Measurements from ENCODE around the gene ABCA12. TPM values are rescaled to one million over a fixed set of nuclear protein-coding genes. Genes with fewer than 3 reads are reported as not detected.

Gene ABCA12
- total and polyA plus RNA-seq, 2 of the 13 experiments (the other 11 are each of a cell fraction or from before 2014, with no cell fraction given): 0.02 to 0.07 TPM

DNA sequence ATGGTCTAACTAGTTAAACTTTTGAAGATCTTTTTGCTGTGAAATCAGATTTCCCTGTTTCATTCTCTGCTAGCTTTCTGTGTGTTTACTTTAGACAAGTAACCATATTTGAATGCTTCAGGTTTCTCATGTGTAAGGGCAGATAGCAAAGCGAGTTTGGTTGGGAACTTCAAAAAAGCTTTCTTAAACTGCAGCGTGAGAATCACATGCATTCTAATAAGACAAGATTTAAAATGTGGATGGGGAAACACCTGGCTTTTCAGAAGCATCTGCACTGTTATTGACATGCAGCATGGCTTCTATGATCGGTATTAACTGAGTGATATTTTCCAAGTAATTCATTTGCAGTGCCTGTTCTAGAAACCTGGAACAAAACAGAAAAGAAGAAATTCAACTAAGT lies 119.3 kb downstream of the ABCA12 start:
- no peaks in the 10 kb centered on the region for H3K79me2 ChIP-seq (ENCODE audit: insufficient read depth, low read length)
- POLR2A ChIA-PET: no interaction called here
- 12% methylated on average over 3 of the region's 3 CpGs for WGBS (ENCODE audit: low lambda C conversion rate)
- intact Hi-C loops (cut with micrococcal nuclease; ENCODE audit: unreplicated experiment): no loop called here
- H2AFZ ChIP-seq (ENCODE audit: low read length): no peak overlapping the region
- CTCF ChIA-PET (ENCODE audit: low intra/inter-chr PET ratio, low total read pairs): no interaction called here
- in situ Hi-C loops (cut with HindIII; ENCODE audit: extremely low pct_ligation_motif_present, low pct_unique_long_range_greater_than_20kb): loop anchor here (25.0 kb wide), 2 partner anchors 1207 to 1757 kb away; no protein-coding TSS in a partner anchor
- H3K36me3 ChIP-seq (replicated peaks in 1 of 2; ENCODE audit: control insufficient read depth in 1 of 2, insufficient read depth in 2 of 2, low read length in 2 of 2): no peaks in the 10 kb centered on the region
- H3K27me3 ChIP-seq (ENCODE audit: control insufficient read depth in 1 of 2, insufficient read depth in 2 of 2, low read length in 2 of 2): peaks cover 0 to 5% of the 10 kb centered on the region in 2 experiments; a peak in 2 of 5 replicates
- H3K4me1 ChIP-seq (ENCODE audit: insufficient read depth, low read length): no peaks in the 10 kb centered on the region
- H4K20me1 ChIP-seq (ENCODE audit: insufficient read depth, low read length): no peaks in the 10 kb centered on the region
- H3K9me3 ChIP-seq (ENCODE audit: low read length): no peaks in the 10 kb centered on the region
- FAIRE-seq (no peak), DNase-seq (ENCODE audit: low spot score) (no peak), ATAC-seq (no peak)
- no peak overlapping the region for H3K4me3 ChIP-seq (replicated peaks in 1 of 3; ENCODE audit: insufficient read depth in 1 of 3, low read depth in 2 of 3, low read length in 3 of 3)
- TF ChIP-seq ZSCAN9 (CRISPR knock-in tag; IDR thresholded peaks at IDR 0.05; ENCODE audit: borderline replicate concordance): no peak
- no peak for TF ChIP-seq MAFG (CRISPR knock-in tag; IDR thresholded peaks at IDR 0.05)
- no peak for TF ChIP-seq ZNF891 (CRISPR knock-in tag; IDR thresholded peaks at IDR 0.05)
- TF ChIP-seq STAT5B (CRISPR knock-in tag; IDR thresholded peaks at IDR 0.05): no peak
- no peak for TF ChIP-seq ZNF460 (CRISPR knock-in tag; IDR thresholded peaks at IDR 0.05; ENCODE audit: borderline replicate concordance)
- no peak for TF ChIP-seq ELF1 (CRISPR knock-in tag; IDR thresholded peaks at IDR 0.05)
- no peak for TF ChIP-seq SMARCE1 (IDR thresholded peaks at IDR 0.05; ENCODE audit: borderline replicate concordance)
- TF ChIP-seq ZNF652 (CRISPR knock-in tag; IDR thresholded peaks at IDR 0.05; ENCODE audit: borderline replicate concordance, low read depth): no peak
- TF ChIP-seq SMAD1 (CRISPR knock-in tag; IDR thresholded peaks at IDR 0.05; ENCODE audit: borderline replicate concordance, low read depth): no peak
- H3K27ac ChIP-seq (ENCODE audit: extremely low read length, insufficient read depth, low read length): no peak overlapping the region
- no peak overlapping the region for H3K4me2 ChIP-seq (ENCODE audit: low read depth, low read length)
- no peak overlapping the region for H3K9ac ChIP-seq (ENCODE audit: insufficient read depth, low read depth, low read length)
- no TSS peak for BruUV-seq (replicated peaks)

DNA sequence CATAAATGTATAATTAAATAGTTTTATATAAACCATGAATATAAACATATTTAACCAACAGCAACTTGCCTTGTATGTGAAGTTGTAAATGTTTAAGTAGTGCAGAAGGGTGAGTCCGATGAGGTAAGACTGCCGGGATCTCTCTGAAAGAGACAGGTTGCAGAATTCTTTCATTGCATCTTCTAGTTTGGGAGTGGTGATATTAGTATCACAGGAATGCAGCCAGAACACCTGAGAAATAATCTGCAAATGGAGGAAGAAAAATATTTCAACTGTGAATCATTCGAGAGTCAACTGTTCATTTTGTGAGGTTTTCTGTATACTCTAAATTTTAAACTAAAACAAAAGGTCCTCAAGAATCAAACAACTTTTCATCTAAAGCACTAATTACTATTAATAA lies 123.0 kb downstream of the ABCA12 start:
- POLR2A ChIA-PET: no interaction called here
- H3K36me3 ChIP-seq (replicated peaks in 1 of 2; ENCODE audit: control insufficient read depth in 1 of 2, insufficient read depth in 2 of 2, low read length in 2 of 2): no peaks in the 10 kb centered on the region
- H3K4me1 ChIP-seq (ENCODE audit: insufficient read depth, low read length): no peaks in the 10 kb centered on the region
- no peaks in the 10 kb centered on the region for H3K79me2 ChIP-seq (ENCODE audit: insufficient read depth, low read length)
- DNase-seq (ENCODE audit: low spot score): no peak
- intact Hi-C loops (cut with micrococcal nuclease; ENCODE audit: unreplicated experiment): no loop called here
- no peaks in the 10 kb centered on the region for H3K9me3 ChIP-seq (ENCODE audit: low read length)
- no peak overlapping the region for H3K4me3 ChIP-seq (replicated peaks in 1 of 3; ENCODE audit: insufficient read depth in 1 of 3, low read depth in 2 of 3, low read length in 3 of 3)
- 25% methylated on average over 3 of the region's 3 CpGs for WGBS (ENCODE audit: low lambda C conversion rate)
- ATAC-seq: no peak
- H4K20me1 ChIP-seq (ENCODE audit: insufficient read depth, low read length): no peaks in the 10 kb centered on the region
- peaks cover 0 to 5% of the 10 kb centered on the region in 2 experiments; a peak in 2 of 5 replicates for H3K27me3 ChIP-seq (ENCODE audit: control insufficient read depth in 1 of 2, insufficient read depth in 2 of 2, low read length in 2 of 2)
- no peak overlapping the region for H3K27ac ChIP-seq (ENCODE audit: extremely low read length, insufficient read depth, low read length)
- BruUV-seq (replicated peaks): no TSS peak
- no peak overlapping the region for H3K9ac ChIP-seq (ENCODE audit: insufficient read depth, low read depth, low read length)
- CTCF ChIA-PET (ENCODE audit: low intra/inter-chr PET ratio, low total read pairs): no interaction called here
- in situ Hi-C loops (cut with HindIII; ENCODE audit: extremely low pct_ligation_motif_present, low pct_unique_long_range_greater_than_20kb): loop anchor here (25.0 kb wide), 2 partner anchors 1203 to 1753 kb away; no protein-coding TSS in a partner anchor
- FAIRE-seq: no peak
- no peak overlapping the region for H2AFZ ChIP-seq (ENCODE audit: low read length)
- no peak overlapping the region for H3K4me2 ChIP-seq (ENCODE audit: low read depth, low read length)
- no peak for TF ChIP-seq SNRNP70 (IDR thresholded peaks at IDR 0.05; ENCODE audit: low read depth, low read length)
- no peak for TF ChIP-seq POLR2AphosphoS5 (IDR thresholded peaks at IDR 0.05; ENCODE audit: low read depth, low read length)
- TF ChIP-seq, protein P1, sequence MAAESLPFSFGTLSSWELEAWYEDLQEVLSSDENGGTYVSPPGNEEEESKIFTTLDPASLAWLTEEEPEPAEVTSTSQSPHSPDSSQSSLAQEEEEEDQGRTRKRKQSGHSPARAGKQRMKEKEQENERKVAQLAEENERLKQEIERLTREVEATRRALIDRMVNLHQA (CRISPR knock-in tag; IDR thresholded peaks at IDR 0.05): no peak
- TF ChIP-seq HNRNPLL (IDR thresholded peaks at IDR 0.05; ENCODE audit: low read depth, low read length, poor library complexity, severe bottlenecking): no peak
- TF ChIP-seq ZNF329 (CRISPR knock-in tag; IDR thresholded peaks at IDR 0.05; ENCODE audit: low read depth): no peak
- no peak for TF ChIP-seq KLF15 (CRISPR knock-in tag; IDR thresholded peaks at IDR 0.05; ENCODE audit: borderline replicate concordance)
- no peak for TF ChIP-seq ZSCAN30 (CRISPR knock-in tag; IDR thresholded peaks at IDR 0.05)
- no peak for TF ChIP-seq ISX (CRISPR knock-in tag; conservative IDR thresholded peaks at IDR 0.05)
- TF ChIP-seq KMT2A (CRISPR knock-in tag; IDR thresholded peaks at IDR 0.05): no peak
- no peak for TF ChIP-seq EEA1 (CRISPR knock-in tag; IDR thresholded peaks at IDR 0.05; ENCODE audit: borderline replicate concordance)
- TF ChIP-seq RFXANK (CRISPR knock-in tag; IDR thresholded peaks at IDR 0.05): no peak
- no peak for TF ChIP-seq ZNF615 (CRISPR knock-in tag; IDR thresholded peaks at IDR 0.05; ENCODE audit: borderline replicate concordance)
- TF ChIP-seq ZBTB38 (CRISPR knock-in tag; IDR thresholded peaks at IDR 0.05): no peak
- no peak for TF ChIP-seq POGZ (CRISPR knock-in tag; IDR thresholded peaks at IDR 0.05)

All from HepG2 (cell line).